H9 (cell line): ENCODE results near the gene LORICRIN. TPM values are rescaled to one million over a fixed set of nuclear protein-coding genes. Genes with fewer than 3 reads are reported as not detected.

Experiments used
- DNase-seq: peaks from one replicate; pipeline ENCODE4 v3.0.0-alpha.2; 2017
- H2AFZ ChIP-seq: one replicate; pipeline ENCODE4 v1.6.1; 2013; ENCODE audit warnings: mild to moderate bottlenecking, low read length, control low read depth, moderate library complexity
- H2AK5ac ChIP-seq: 2 replicates; pipeline ENCODE4 v1.6.1; 2013; ENCODE audit warnings: low read length, control low read depth, mixed read lengths; ENCODE audit not compliant: insufficient read length
- H2BK120ac ChIP-seq: one replicate; pipeline ENCODE4 v1.6.1; 2013; ENCODE audit warnings: low read depth, mild to moderate bottlenecking, low read length, control low read depth, inconsistent platforms; ENCODE audit not compliant: poor library complexity, severe bottlenecking
- H2BK12ac ChIP-seq: 2 replicates; pipeline ENCODE4 v1.6.1; 2013; ENCODE audit warnings: low read length, control low read depth, mixed read lengths, low read depth; ENCODE audit not compliant: insufficient read length
- H2BK15ac ChIP-seq: 2 replicates; pipeline ENCODE4 v1.6.1; 2013; ENCODE audit warnings: low read depth, low read length, control low read depth
- H2BK20ac ChIP-seq: one replicate; pipeline ENCODE4 v1.6.1; 2013; ENCODE audit warnings: low read depth, mild to moderate bottlenecking, low read length, control low read depth, inconsistent platforms; ENCODE audit not compliant: poor library complexity, severe bottlenecking
- H2BK5ac ChIP-seq: 2 replicates; pipeline ENCODE4 v1.6.1; 2013; ENCODE audit warnings: low read length, control low read depth, mixed read lengths; ENCODE audit not compliant: insufficient read length
- H3K14ac ChIP-seq: 2 replicates; pipeline ENCODE4 v1.6.1; 2013; ENCODE audit warnings: low read length, control low read depth; ENCODE audit not compliant: insufficient read depth
- H3K18ac ChIP-seq: 2 replicates; pipeline ENCODE4 v1.6.1; 2013; ENCODE audit warnings: low read depth, mild to moderate bottlenecking, mixed read lengths, low read length, control low read depth; ENCODE audit not compliant: insufficient read length
- H3K23ac ChIP-seq: 2 replicates; pipeline ENCODE4 v1.6.1; 2013; ENCODE audit warnings: low read length, control low read depth, mixed read lengths, low read depth; ENCODE audit not compliant: insufficient read length
- H3K23me2 ChIP-seq: 2 replicates; pipeline ENCODE4 v1.6.1; 2013; ENCODE audit warnings: low read depth, mild to moderate bottlenecking, mixed read lengths, low read length, control low read depth; ENCODE audit not compliant: insufficient read length, poor library complexity, severe bottlenecking
- H3K27ac ChIP-seq: 2 replicates; pipeline ENCODE4 v1.5.1; 2013; ENCODE audit warnings: low read length, control low read depth, mixed read lengths, low read depth; ENCODE audit not compliant: insufficient read length
- H3K27me3 ChIP-seq: 2 replicates; pipeline ENCODE4 v1.6.1; 2013; ENCODE audit warnings: low read length, control low read depth, inconsistent platforms; ENCODE audit not compliant: insufficient read depth
- H3K4ac ChIP-seq: 2 replicates; pipeline ENCODE4 v1.6.1; 2013; ENCODE audit warnings: low read depth, mild to moderate bottlenecking, control low read depth, inconsistent platforms, low read length, moderate library complexity
- H3K4me1 ChIP-seq: 2 replicates; pipeline ENCODE4 v1.6.1; 2013; ENCODE audit warnings: low read length, control low read depth, inconsistent platforms; ENCODE audit not compliant: insufficient read depth
- H3K4me2 ChIP-seq: 2 replicates; pipeline ENCODE4 v1.6.1; 2013; ENCODE audit warnings: low read length, control low read depth, mixed read lengths; ENCODE audit not compliant: insufficient read length, insufficient read depth
- H3K56ac ChIP-seq: 2 replicates; pipeline ENCODE4 v1.6.1; 2013; ENCODE audit warnings: low read depth, mild to moderate bottlenecking, mixed read lengths, low read length, control low read depth; ENCODE audit not compliant: insufficient read length
- H3K79me1 ChIP-seq: 2 replicates; pipeline ENCODE4 v1.6.1; 2013; ENCODE audit warnings: low read depth, mild to moderate bottlenecking, moderate library complexity, low read length, control low read depth, inconsistent platforms; ENCODE audit not compliant: insufficient read depth, poor library complexity, severe bottlenecking
- H3K79me2 ChIP-seq: 2 replicates; pipeline ENCODE4 v1.6.1; 2013; ENCODE audit warnings: low read length, control low read depth, inconsistent platforms; ENCODE audit not compliant: insufficient read depth
- H3K9ac ChIP-seq: 2 replicates; pipeline ENCODE4 v1.6.1; 2013; ENCODE audit warnings: low read length, control low read depth, mixed read lengths; ENCODE audit not compliant: insufficient read length; ENCODE audit errors: extremely low read depth
- H3K9me3 ChIP-seq: one replicate; pipeline ENCODE4 v1.6.1; 2013; ENCODE audit warnings: low read depth, low read length, inconsistent platforms; ENCODE audit not compliant: control insufficient read depth
- H3T11ph ChIP-seq: one replicate; pipeline ENCODE4 v1.6.1; 2013; ENCODE audit warnings: mild to moderate bottlenecking, low read length, control low read depth, inconsistent platforms
- H4K20me1 ChIP-seq: one replicate; pipeline ENCODE4 v1.6.1; 2013; ENCODE audit not compliant: control insufficient read depth, insufficient read length, insufficient read depth
- H4K5ac ChIP-seq: 2 replicates; pipeline ENCODE4 v1.6.1; 2013; ENCODE audit warnings: low read depth, mild to moderate bottlenecking, mixed read lengths, low read length, control low read depth; ENCODE audit not compliant: insufficient read length
- H4K8ac ChIP-seq: replicated peaks from 2 replicates; pipeline ENCODE4 v1.6.1; 2013; ENCODE audit warnings: low read length, control low read depth, mixed read lengths, low read depth; ENCODE audit not compliant: insufficient read length
- H4K91ac ChIP-seq: 2 replicates; pipeline ENCODE4 v1.6.1; 2013; ENCODE audit warnings: low read depth, mild to moderate bottlenecking, moderate library complexity, mixed read lengths, low read length, control low read depth; ENCODE audit not compliant: insufficient read length
- H3K27ac Mint-ChIP-seq, 3 experiments: 2 replicates in 2 of 3; 3 replicates in 1 of 3; pipeline ENCODE4 v1.8.0; 2020 to 2021; ENCODE audit warnings: mixed read lengths in 3 of 3, mild to moderate bottlenecking in 1 of 3, moderate library complexity in 1 of 3
- H3K27me3 Mint-ChIP-seq: 2 replicates; pipeline ENCODE4 v1.8.0; 2021; ENCODE audit warnings: low read depth, mild to moderate bottlenecking, moderate library complexity, mixed read lengths
- H3K36me3 Mint-ChIP-seq, 3 experiments: 2 replicates in 2 of 3; 3 replicates in 1 of 3; pipeline ENCODE4 v1.8.0; 2020 to 2021; ENCODE audit warnings: low read depth in 3 of 3, mixed read lengths in 3 of 3; ENCODE audit not compliant: insufficient read depth in 1 of 3
- H3K4me1 Mint-ChIP-seq, 2 experiments: 2 replicates each; pipeline ENCODE4 v1.8.0; 2020; ENCODE audit warnings: mixed read lengths in 2 of 2
- H3K4me3 Mint-ChIP-seq, 2 experiments: 2 replicates in 1 of 2; 3 replicates in 1 of 2; pipeline ENCODE4 v1.8.0; 2020 to 2021; ENCODE audit warnings: mild to moderate bottlenecking in 2 of 2, mixed read lengths in 2 of 2, moderate library complexity in 1 of 2
- H3K9me3 Mint-ChIP-seq, 2 experiments: 2 replicates in 1 of 2; 3 replicates in 1 of 2; pipeline ENCODE4 v1.8.0; 2020; ENCODE audit warnings: mild to moderate bottlenecking in 2 of 2, mixed read lengths in 2 of 2, moderate library complexity in 1 of 2
- CTCF ChIP-seq: fragments of 200-600 bp; sonication (generic); conservative IDR thresholded peaks from 3 replicates; pipeline ENCODE4 v1.8.0; 2021; ENCODE audit warnings: antibody characterized with exemption, mild to moderate bottlenecking
- WGBS: extraction: QIAGEN DNeasy Blood & Tissue Kit; methylation state at CpG from one replicate; pipeline ENCODE4 v1.1.7; 2013; ENCODE audit warnings: missing lambda C conversion rate, low lambda C conversion rate, mixed read lengths; ENCODE audit not compliant: insufficient read length; ENCODE audit errors: extremely low coverage; 5-methylcytosine and 5-hydroxymethylcytosine counted together
- total RNA-seq: library from RNA; stranded (reverse); gene quantifications from 2 replicates; pipeline ENCODE4 v1.2.1, GENCODE V29; 2021

Gene LORICRIN
- total RNA-seq, 1 experiment from 2014 or later, result not detected

- H3K4ac ChIP-seq, result no peak overlapping the region
- no peak overlapping the region for H2BK120ac ChIP-seq
- no peak overlapping the region for H3K56ac ChIP-seq
- no peak overlapping the region for H2BK15ac ChIP-seq
- no peak overlapping the region for H3T11ph ChIP-seq
- no peak overlapping the region for H2AFZ ChIP-seq
- H3K79me2 ChIP-seq, result no peaks in the 10 kb centered on the region
- WGBS, result no CpG with 5 or more reads among the region's 3 CpGs
- no peak overlapping the region for H4K5ac ChIP-seq
- no peaks in the 10 kb centered on the region for H3K27me3 ChIP-seq
- DNase-seq, result no peak
- H4K8ac ChIP-seq, result no peak overlapping the region
- H3K4me2 ChIP-seq, result no peak overlapping the region
- H3K4me1 Mint-ChIP-seq, result no peaks in the 10 kb centered on the region
- H3K18ac ChIP-seq, result no peak overlapping the region
- H3K14ac ChIP-seq, result no peak overlapping the region
- H3K9ac ChIP-seq, result no peak overlapping the region
- no peaks in the 10 kb centered on the region for H3K23me2 ChIP-seq
- no peaks in the 10 kb centered on the region for H3K9me3 ChIP-seq
- peaks cover 15% of the 10 kb centered on the region for H3K27me3 Mint-ChIP-seq
- H3K36me3 Mint-ChIP-seq, result no peaks in the 10 kb centered on the region
- no peak overlapping the region for H2BK20ac ChIP-seq
- peaks cover 0 to 3% of the 10 kb centered on the region in 2 experiments; a peak in 1 of 5 replicates for H3K9me3 Mint-ChIP-seq
- no peak overlapping the region for H3K27ac ChIP-seq
- H4K91ac ChIP-seq, result no peak overlapping the region
- H2BK12ac ChIP-seq, result no peak overlapping the region
- no peaks in the 10 kb centered on the region for H4K20me1 ChIP-seq
- no peak overlapping the region for H2BK5ac ChIP-seq
- H3K23ac ChIP-seq, result no peak overlapping the region
- TF ChIP-seq CTCF, result no peak
- no peaks in the 10 kb centered on the region for H3K4me1 ChIP-seq
- H3K4me3 Mint-ChIP-seq, result no peak overlapping the region
- H3K27ac Mint-ChIP-seq, result no peak overlapping the region; a peak in 1 of 7 replicates
- no peaks in the 10 kb centered on the region for H3K79me1 ChIP-seq
- no peak overlapping the region for H2AK5ac ChIP-seq
Measured at GRCh38 chr1:153251562-153251961, 7.9 kb upstream of the LORICRIN start.
